GM19397 (cell line): ENCODE results near the gene PTP4A2.
"Not testable (repeated sequence)": the region's sequence is repeated elsewhere in the genome, so short reads cannot be mapped to it uniquely, and the experiment has no call there.

Experiments
- ATAC-seq: cut with Tn5 transposase; IDR thresholded peaks from one replicate; pipeline ENCODE4 v1.9.1; 2021; ENCODE audit warnings: mild to moderate bottlenecking, moderate library complexity; ENCODE audit not compliant: unreplicated experiment

Gene PTP4A2

DNA sequence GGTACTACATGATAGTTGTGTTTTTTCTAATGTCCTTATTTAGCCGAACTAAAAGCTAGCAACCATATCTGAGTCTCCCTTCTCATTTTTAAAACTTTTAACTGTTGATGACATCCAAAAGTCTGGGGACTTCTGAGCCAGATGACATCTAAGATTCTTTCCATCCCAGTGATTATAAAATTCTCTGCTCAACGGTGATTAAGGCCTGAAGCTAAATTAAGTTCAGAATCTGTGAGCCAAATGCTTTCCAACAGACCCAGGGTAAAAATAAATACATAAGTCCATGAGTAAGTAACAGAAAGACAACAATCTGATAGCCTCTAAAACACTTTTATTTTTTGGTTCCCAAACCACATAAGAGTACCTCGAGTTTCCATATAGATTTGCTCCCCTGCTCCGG, 13.1 kb upstream of the PTP4A2 start:
- ATAC-seq = no peak

GRCh38 chr1:31949862-31950261, 11.7 kb upstream of the PTP4A2 start:
- no peak for ATAC-seq

- not testable (repeated sequence) for ATAC-seq
Observed at GRCh38 chr1:31945677-31946076, 7.5 kb upstream of the PTP4A2 start.

GRCh38 chr1:31944205-31945089, 6.3 kb upstream of the PTP4A2 start:
- peak; percentile 72 for ATAC-seq

DNA sequence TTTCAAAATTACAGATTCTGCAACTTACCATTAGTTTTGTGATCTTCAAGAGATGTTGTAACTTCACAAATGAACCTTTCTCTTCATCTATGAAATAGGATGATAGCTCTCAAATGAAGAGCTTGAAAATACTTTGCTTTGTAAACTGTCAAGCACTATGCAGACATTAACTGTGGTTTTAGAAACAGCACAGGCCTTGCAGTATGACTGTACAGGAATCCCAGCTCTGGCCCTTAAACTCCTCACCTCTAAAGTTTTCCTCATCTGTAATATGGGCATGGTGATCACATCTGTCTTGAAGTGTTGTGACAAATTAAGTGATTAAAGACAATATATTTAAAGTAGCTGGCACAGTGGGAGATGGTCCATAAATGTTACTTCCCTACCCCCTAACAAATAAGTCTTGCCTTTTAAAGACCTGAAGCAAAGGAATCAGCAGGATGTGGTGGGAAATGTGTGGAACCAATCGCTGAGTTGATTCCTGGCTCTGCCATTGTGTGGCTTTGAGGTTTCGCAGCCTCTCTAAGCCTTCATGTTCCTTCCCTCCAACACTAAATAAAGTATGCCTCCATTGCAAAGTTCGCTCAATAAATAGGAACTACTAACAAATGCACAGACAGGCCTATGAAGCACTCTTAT, 5.5 kb upstream of the PTP4A2 start:
- no peak for ATAC-seq

DNA sequence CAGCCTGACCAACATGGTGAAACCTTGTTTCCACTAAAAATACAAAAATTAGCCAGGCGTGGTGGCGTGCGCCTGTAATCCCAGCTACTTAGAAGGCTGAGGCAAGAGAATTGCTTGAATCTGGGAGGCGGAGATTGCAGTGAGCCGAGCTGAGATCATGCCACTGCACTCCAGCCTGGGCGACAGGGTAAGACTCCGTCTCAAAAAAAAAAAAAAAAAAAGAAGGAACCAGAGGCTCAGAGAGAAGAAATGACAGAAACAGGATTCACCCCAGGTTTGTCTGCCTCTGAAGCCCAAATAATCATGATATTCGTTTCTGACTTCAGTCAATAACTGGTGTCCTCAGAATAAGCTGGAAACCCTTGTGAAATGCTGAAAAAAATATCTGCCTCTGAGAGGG, 3.9 kb upstream of the PTP4A2 start:
- not testable (repeated sequence) for ATAC-seq

DNA sequence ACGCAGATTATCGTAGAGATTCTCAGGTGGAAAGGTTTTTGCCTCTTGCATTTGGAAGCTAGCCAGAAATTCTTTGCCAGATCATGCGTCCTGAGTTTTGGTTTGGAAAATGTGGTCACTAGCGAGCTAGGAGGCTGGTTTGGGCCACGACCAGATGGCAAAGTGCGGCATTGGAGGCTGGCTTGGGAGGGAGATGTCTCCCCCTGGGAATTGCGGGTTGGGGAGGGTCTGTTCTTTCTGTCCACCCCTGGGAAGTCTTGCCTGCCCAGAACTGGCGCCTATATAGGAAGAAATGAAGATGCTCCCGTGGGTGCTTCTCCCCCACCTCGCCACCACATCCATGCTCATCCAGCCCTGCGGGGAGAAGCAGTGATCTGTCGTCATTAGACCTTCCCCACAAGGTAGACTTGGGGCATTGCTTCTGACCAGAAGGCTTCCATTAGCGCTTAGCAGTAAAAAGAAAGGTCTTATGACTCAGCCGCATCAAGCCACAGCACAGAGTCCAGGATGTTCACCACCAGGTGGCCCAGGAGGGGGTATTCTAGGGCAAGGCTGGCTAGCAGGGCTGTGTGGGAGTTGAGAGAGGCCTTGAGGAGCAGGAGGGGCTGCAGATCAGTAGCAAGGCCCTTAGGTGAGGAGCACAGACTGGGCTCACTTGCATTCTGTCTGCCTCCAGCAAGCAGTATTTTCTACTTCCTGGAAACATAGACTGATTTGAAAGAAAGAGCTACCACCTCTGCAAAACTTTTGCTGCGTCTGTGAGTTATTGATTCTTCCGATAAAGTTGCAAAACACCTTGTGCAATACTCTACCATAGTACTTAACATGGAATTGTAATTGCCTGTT, 1.5 kb upstream of the PTP4A2 start:
- no peak for ATAC-seq

DNA sequence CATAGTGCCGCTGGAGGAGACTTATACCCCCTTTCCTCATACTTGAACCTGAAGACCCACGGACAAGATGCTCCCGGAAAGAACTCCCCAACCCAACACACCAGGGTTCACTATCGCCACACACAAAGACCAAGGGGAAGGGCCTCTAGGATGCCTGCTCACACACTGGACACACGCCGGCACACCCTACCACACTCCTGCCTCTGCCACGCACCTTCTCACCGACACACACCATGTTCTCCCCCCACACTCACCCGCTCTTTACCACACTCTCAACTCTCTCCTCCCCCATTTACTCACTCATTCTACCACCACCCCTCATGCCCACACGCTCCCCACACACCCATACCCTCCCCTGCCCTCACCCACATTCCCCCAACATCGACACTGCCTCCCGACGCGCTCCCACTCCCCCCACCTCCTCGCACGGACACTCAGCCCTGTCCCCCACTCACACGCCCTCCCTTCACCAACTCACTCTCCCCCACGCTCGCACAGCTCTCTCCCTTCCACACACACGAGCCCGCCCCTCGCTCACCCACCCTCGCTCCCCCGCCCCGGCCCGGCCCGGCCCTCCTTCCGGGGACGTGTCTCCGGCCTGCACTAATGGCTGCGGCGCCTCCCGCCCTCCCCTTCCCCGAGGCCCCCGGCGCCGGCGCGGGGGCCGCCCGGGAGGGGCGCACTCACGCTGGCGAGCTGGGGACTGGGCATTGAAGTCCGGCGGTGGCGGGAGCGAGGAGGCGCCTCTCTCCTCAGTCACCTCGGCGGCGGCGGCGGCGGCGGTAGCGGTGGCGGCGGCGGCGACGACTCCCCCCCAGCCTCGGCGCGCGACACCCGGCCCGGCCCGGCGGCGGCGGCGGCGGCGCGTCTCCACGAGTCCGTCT, 626 bp downstream of the PTP4A2 start:
- peak; percentile 45 for ATAC-seq

DNA sequence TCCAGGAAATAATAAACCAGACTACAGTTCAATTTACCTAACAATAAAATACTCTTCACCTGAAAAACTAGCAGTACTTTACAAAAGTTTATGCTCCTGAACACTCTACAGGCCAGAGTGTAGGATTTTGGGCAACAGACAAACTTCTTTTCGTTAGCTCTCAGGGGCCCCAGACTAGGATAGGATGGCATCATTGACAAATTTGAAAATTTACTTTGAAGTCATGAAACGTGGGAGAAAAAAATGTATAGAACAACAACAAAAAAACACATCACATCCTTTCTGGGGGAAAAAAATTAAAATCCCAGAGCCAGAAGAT, 1.2 kb downstream of the PTP4A2 start:
- no peak for ATAC-seq

DNA sequence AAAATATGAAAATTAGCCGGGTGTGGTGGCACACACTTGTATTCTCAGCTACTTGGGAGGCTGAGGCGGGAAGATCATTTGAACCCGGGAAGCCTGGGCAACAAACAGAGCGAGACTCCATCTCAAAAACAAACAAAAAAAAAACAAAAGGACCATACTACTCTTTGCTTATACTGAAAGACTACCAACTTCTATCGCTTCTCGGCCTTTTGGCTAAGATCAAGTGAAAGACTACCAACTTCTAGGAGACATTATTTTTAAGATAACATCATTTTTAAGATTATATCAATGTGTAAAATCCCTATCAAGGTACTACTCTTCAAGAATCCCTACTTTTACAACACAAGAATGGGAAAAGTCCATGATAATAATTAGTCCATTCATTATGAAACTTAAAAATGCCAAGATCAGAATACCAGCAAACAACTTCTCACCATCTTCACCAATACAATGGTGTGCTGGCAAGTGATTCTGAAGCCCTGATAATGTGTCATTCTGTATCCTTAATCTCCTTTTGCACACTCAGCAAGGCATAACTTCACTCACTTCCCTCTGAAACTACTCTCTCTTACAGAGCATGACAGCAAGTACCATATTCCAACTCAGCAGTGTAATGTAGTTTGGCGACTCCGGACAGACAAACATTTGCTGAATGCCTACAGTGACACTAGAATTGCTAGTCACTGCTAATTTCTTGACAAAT, 1.7 kb downstream of the PTP4A2 start:
- ATAC-seq = no peak

GRCh38 chr1:31934706-31935629, 3.2 kb downstream of the PTP4A2 start:
- no peak for ATAC-seq

DNA sequence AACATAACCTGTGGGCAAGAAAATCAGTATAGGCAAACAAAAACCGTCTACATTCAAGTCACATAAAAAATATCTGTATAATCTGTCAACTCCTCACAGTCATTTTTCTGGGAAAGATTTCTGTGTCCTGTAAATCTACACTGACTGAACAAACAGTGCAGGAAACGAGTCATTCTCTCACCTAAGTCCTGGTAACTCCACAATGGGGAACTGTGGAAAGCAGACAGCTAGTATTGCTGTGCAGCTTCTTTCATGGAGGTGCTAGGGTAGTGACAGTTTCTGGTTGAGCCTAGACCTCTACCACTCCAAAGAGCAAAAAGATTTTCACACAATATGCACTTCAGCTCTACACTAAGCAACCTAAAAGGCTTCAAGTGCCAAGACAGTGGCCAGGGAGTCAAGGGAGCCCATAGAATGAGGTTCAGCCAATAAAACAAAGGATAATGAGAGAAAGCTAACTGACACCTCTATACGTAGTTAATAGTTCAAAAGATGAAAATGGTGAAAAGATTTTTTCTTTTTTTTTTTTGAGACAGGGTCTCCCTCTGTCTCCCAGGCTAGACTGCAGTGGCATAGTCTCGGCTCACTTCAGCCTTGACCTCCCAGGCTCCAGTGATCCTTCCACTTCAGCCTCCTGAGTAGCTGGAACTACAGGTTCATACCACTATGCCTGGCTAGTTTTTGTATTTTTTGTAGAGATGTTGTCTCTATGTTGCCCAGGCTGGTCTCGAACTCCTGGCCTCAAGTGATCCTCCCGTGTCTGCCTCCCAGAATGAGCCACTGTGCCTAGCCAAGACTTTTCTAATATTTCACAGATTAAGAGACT, 5.5 kb downstream of the PTP4A2 start:
- no peak for ATAC-seq

DNA sequence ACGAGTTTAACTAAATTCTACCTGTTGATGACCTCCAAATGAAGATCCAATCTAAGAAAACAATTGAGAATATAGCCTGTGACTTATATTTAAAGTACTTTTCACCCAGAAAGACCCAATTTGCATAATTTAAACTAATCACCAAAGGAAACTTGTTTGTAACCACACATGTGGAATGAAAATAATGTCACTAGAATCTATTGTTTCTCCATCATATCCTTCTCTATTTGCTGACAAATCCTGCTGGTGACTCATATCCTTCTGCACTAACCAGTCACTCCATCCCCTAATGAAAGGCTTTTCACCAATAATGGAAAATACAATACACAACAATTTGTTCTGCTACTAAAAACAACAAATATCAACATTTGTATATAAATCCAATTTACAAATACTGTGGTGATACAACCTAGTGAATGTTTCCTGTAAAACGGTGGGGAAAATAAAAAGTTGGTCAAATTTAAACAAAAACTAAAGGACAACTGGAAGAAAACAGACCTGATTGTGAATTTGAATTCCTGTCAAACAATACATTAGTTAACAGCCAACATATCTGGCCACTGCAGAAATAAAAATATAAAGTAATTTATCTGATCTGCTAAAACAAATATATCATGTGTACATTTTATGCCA, 6.5 kb downstream of the PTP4A2 start:
- ATAC-seq = no peak

DNA sequence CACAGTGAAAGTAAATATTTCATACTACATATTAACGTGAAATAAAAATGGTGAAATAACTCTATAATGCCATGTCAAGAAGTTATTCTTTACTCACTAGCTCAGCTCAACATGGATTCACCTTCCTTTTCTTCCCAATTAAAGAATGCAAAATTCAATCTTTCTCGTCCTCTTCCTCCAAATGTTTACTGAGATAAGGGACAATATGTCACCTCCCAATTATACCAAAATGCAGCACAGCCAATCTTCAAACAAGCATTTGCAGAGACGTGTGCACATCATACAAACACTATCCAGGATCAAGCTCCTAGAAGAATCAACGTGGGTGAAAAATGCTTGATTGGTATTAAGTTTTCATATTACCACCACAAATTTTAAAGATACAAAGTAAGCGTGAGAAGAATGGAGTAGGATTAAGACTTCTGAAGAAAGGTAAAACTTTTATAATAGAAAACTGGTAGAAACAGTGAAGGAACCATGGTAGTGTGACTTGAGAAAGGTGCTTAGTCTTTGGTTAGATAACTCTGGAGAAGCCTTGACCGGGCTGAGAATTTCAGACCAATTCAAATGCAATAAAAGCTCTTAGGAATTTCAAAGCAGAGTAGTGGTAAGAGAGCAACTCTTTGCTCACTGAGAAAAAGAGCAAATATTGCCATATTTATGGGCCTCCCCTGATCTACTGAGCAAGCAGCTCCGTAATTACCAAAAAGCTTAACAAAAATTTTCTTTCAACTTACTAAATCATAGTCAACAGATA, 7.2 kb downstream of the PTP4A2 start:
- ATAC-seq = no peak

DNA sequence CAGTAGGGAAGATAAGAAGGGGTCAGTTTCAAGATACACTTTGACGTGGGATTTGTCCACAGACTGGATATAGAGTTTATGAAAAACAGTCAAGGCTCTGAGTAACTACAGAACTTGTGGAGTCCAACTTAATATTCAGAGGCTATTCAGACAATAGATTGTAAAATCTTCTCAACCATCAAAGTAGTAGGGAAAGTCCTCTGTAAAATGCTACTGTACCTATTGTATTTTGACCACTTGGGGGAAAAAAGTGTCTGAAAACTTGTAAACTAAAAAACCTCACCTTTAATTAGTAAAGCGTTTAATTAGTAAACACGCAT, 10.5 kb downstream of the PTP4A2 start:
- no peak for ATAC-seq

GRCh38 chr1:31926853-31927660, 11.1 kb downstream of the PTP4A2 start:
- ATAC-seq = no peak
